Measurements from ENCODE around the gene ZNF239.

DNA sequence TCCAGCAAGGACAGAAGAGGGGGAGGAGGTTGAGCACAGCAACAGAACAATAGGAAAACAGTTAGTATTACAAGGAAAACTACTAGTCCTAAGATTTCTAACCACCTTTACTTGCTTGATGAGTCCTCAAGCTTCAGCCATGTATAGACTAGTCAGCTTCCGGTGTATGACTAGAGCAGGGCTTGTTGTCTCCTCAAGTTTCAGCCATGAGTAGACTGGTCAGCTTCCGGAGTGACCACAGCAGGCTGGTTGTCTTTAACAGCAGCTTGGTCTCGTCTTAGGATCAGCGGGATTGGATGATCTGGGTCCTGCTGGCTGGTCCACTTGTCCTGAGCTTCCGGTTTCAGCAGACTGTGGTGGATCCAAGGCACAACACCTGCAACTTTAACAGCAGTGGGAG is 10.6 kb upstream of the ZNF239 start:
- TF ChIP-seq, protein P1, sequence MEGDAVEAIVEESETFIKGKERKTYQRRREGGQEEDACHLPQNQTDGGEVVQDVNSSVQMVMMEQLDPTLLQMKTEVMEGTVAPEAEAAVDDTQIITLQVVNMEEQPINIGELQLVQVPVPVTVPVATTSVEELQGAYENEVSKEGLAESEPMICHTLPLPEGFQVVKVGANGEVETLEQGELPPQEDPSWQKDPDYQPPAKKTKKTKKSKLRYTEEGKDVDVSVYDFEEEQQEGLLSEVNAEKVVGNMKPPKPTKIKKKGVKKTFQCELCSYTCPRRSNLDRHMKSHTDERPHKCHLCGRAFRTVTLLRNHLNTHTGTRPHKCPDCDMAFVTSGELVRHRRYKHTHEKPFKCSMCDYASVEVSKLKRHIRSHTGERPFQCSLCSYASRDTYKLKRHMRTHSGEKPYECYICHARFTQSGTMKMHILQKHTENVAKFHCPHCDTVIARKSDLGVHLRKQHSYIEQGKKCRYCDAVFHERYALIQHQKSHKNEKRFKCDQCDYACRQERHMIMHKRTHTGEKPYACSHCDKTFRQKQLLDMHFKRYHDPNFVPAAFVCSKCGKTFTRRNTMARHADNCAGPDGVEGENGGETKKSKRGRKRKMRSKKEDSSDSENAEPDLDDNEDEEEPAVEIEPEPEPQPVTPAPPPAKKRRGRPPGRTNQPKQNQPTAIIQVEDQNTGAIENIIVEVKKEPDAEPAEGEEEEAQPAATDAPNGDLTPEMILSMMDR (IDR thresholded peaks at IDR 0.05; ENCODE audit: extremely low read depth in 1 of 2, insufficient read depth in 1 of 2, low read depth in 1 of 2, low read length in 2 of 2): no peak
- no peak for TF ChIP-seq MYC (IDR thresholded peaks at IDR 0.05; ENCODE audit: low read depth, low read length)
- no peak for TF ChIP-seq POLR2A (IDR thresholded peaks at IDR 0.05; ENCODE audit: low read depth, low read length)
- TF ChIP-seq JUN (IDR thresholded peaks at IDR 0.05; ENCODE audit: borderline replicate concordance, insufficient read depth, insufficient read length, low read depth): no peak
- TF ChIP-seq EZH2 (IDR thresholded peaks at IDR 0.05; ENCODE audit: borderline replicate concordance, low read depth, low read length, severe bottlenecking): no peak
- no peak for TF ChIP-seq POLR2AphosphoS5 (IDR thresholded peaks at IDR 0.05; ENCODE audit: insufficient read depth, low read depth, low read length)
- TF ChIP-seq, protein P2, sequence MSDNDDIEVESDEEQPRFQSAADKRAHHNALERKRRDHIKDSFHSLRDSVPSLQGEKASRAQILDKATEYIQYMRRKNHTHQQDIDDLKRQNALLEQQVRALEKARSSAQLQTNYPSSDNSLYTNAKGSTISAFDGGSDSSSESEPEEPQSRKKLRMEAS (IDR thresholded peaks at IDR 0.05; ENCODE audit: insufficient read depth, insufficient read length): no peak
